Hematopoietic multipotent progenitor cell treated with erythropoietin and hydrocortisone succinate and interleukin-3 and kit ligand, for 17 days (in vitro differentiated cells): ENCODE measurements around the gene PRM2.
"Not testable (repeated sequence)": the region's sequence is repeated elsewhere in the genome, so short reads cannot be mapped to it uniquely, and the experiment has no call there.

Source experiments
- DNase-seq: peaks from one replicate; pipeline ENCODE4 v3.0.0-alpha.2; 2015; ENCODE audit warnings: low spot score

PRM2 gene

DNA sequence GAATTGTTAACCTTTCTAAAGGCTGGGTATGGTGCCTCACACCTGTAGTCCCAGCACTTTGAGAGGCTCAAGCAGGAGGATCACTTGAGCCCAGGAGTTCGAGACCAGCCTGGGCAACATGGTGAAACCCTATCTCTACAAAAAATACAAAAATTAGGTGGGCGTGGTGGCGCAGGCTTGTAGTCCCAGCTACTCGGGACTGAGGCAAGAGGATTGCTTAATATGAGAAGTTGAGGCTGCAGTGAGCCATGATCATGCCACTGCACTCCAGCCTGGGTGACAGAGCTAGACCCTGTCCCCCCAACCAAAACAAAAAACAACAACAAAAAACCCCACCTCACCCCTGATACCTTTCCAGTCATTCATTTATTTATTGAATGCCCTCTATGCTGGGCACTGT lies 13.4 kb upstream of the PRM2 start:
- DNase-seq, result not testable (repeated sequence)

GRCh38 chr16:11289202-11289601 lies 12.9 kb upstream of the PRM2 start:
- DNase-seq, result no peak

- no peak for DNase-seq
Measured at GRCh38 chr16:11285842-11286241, 9.6 kb upstream of the PRM2 start.

DNA sequence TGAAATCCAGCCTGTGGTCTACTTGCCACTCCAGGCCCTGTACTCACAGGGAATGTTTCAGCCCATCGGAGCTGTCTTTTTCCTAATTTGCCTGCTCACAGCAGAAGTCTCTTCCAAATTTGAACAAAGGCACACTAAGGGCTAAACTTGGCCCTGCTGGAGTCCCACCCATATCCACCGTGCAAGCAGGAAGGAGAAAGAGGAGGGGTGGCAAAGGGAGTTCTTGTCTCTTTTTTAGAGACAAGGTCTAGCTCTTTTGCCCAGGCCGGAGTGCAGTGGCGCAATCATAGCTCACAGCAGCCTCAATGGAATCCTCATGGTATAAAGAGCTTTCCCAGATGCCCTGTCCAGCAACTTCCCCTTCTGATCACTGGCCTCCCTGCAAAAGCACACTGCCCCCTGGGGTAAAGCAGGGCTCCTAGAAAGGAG lies 7.6 kb upstream of the PRM2 start:
- no peak for DNase-seq

- DNase-seq, result no peak
Measured at GRCh38 chr16:11280616-11281522, 4.6 kb upstream of the PRM2 start, which contains the start of gene PRM1. Gene PRM1 (minus strand): TSS chr16:11281330. CDS start chr16:11281238, 92 bp downstream.

DNA sequence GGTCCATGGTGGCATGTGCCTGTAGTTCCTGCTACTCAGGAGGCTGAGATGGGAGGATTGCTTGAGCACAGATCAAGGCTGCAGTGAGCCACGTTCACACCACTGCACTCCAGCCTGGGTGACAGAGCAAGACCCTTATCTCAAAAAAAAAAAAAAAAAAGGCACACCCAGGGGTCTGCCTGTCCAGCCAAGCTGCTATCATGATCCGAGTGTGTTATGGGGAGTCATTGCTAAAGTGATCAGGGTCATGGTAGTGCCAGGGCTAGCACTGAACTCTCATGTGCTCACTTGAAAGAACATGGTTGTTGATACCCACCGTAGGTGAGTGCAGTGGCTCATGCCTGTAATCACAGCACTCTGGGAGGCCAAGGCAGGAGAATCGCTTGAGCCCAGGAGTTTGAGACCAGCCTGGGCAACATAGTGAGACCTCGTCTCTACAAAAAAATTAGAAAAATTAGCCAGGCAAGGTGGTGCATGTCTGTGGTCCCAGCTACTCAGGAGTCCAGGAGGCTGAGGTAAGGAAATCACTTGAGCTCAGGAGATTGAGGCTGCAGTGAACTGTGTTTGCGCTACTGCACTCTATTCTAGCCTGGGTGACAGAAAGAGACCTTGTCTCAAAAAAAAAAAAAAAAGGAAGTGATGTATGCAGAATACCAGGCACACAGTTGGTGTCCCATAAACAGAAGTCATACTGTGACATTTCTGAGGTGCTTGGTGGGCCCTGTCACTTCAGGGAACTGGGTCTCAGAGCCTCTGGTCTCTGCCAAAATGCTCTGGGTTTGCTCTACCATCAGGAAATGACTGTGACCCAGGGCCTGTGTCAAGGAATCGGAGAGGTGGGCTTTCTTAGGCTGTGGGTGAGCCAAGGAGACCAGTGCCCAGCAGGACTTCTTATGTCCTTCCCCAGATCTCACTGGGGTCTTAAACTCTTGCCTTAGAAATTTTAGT lies 2.7 kb upstream of the PRM2 start:
- no peak for DNase-seq

DNA sequence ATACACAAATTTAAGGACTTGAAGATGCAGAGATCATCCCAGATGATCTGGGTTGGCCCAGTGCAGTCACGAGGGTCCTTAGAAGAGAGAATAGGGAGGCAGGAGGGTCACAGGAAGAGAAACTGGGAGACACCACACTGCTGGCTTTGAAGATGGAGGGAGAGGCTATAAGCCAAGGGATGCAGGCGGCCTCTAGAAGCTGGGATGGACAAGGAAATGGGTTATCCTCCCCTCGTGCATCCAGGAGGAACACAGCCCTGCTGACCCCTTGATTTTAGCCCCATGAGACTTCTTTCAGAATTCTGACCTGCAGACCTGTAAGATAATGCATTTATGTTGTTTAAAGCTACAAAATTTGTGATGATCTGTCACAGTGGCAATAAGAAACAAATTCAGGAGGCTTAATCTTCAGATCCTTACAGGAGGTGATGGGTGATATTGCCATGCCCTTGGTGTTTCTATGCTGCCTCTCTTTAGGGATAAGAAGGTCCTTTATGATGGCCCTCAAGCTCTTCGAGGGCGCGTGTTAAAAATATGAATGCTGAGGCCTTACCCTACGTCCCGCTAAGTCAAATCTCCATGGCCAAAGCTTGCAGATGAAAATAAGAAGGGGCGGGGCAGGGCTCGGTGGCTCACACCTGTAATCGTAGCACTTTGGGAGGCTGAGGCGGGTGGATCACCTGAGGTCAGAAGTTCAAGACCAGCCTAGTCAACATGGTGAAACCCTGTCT lies 1.5 kb upstream of the PRM2 start:
- DNase-seq, result no peak

- DNase-seq, result no peak
Measured at GRCh38 chr16:11276896-11277593, 765 bp upstream of the PRM2 start.

DNA sequence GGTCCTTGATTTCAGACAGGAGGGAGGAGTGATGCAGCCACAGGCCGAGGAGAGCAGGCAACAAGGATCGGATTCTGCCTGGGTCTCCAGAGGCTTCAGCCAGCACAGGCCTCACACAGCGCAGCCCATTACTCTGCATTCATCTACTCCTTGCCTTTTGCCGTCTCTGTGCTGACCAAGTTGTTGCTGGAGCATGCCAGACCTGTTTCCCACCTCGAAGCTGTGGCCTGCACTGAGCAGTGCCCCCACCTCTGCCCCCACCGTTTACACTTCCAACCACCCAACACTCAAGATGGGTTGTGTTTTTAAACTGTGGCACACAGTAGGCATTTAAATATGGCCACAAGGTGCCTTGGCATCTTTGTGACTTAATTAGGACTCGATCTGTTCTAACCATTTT lies 1.3 kb downstream of the PRM2 start:
- no peak for DNase-seq

DNA sequence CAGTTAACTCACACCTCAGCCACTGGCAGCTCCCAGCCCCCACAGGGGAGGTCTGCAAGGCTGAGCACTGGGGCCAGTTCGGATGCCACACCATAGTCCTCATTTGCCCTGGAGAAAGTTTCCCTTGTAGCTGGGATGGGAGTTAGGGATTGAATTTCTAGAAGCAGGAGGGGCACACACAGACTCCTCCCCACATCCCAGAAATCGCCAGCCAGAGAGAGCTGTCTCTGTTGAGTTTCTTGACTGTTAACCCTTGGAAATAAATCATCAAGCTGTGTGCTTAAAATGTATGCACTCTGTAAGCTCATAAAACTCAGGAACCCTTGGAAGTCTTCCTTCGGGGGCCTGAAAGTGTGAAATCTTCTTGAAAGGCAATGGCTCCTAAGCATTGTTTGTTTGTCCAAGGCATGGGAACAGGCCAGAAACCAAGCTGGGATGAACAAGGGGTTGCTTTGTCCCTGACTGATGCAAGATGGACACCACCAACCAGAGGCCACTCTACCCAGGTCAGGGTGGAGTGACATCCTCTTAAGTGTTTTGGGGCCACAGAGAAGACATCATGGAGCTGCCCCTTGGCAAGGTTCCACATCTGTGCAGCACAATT lies 2.5 kb downstream of the PRM2 start:
- no peak for DNase-seq

- DNase-seq, result no peak
Measured at GRCh38 chr16:11272921-11273720, 3.2 kb downstream of the PRM2 start, which contains the start of gene PRM3. Gene PRM3 (minus strand): TSS chr16:11273629. CDS start chr16:11273595, 34 bp downstream.

DNA sequence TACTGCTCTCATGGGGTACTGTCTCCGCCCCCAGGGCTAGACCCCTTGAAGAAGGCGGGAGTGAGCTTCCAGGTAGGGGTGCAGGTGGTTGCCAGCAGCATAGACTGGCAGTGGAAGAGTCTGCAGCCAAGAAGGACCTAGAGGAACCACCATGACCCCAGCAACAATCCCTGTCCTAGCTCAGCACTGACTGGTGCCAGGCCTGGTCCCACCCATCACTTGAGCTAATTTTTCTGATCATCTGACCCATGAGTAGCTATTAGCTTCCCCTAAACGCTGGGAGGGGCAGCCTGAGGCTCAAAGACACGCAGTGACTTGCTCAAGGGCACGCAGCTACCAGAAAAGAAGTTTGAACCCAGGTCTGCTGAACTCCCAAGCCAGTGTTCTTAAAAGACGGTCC lies 3.8 kb downstream of the PRM2 start:
- DNase-seq, result no peak

- no peak for DNase-seq
Measured at GRCh38 chr16:11271610-11272009, 4.7 kb downstream of the PRM2 start.

DNA sequence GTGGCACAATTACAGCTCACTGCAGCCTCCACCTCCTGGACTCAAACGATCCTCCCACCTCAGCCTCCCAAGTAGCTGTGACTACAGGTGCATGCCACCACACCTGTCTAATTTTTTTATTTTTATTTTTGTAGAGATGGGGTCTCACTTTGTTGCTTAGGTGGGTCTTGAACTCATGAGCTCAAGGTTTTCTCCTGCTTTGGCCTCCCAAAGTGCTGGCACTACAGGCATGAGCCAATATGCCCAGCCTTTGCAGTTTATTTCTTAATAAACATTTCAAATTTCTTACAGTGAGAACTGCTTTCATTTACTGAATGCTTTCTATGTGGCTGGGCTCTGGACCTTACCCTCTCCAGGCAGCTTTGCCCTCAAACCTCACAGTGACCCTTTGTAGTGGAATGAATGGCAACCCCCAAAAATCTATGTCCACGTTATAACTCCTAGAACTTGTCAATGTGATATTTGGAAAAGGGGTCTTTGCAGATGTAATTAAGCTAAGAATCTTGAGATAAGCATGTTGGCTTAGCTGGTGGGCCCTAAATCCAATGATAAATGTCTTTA lies 5.6 kb downstream of the PRM2 start:
- no peak for DNase-seq

DNA sequence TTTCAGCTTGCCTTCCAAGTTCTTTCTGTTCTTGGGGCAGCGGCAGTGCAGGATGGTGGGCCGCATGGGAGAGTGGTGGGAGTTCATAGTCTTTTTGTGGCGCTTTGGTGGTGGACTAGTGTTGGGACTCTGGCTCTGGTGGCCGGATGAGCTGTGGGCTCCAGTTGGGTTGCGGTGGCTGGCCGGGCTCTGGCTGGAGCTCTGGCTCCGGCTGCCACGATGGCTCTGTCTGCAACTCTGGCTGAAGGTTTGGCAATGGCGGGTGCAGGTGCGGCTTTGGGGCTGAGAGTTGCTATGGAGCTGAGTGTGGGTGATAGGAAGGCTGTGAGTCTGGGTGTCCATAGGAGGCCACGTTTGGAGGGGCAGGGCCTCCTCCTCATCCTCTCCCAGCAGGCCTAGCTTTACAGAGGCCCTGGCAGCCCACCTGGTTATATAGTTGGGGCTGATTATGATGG lies 7.3 kb downstream of the PRM2 start, which contains the start of gene TNP2:
Gene TNP2, minus strand, starts transcription at position 405 of the 455 bp plus-strand sequence. Its CDS starts 63 bp downstream, at position 342.
- DNase-seq, result no peak

- DNase-seq, result no peak
Measured at GRCh38 chr16:11265124-11265523, 11.2 kb downstream of the PRM2 start.

- no peak for DNase-seq
Measured at GRCh38 chr16:11264155-11264832, 12.0 kb downstream of the PRM2 start.

DNA sequence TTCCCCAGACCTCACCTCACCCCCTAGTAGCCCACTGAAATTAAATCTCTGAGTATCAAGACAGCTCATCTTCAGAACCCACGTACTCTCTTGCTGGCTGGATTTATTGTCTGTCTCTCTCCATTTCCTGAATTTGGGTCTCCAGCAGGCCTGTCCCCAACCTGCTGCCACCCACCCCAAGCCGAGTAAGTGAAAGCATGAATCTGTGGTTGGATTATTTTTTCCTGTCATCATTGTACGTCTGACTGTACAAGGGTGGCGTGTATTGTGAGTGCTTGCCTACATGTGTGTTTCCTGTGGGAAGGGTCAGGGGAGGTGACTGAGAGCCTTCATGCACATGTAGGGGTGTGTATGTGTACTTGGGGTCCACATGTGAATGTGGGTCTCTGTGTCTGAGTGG lies 12.5 kb downstream of the PRM2 start:
- DNase-seq, result no peak

DNA sequence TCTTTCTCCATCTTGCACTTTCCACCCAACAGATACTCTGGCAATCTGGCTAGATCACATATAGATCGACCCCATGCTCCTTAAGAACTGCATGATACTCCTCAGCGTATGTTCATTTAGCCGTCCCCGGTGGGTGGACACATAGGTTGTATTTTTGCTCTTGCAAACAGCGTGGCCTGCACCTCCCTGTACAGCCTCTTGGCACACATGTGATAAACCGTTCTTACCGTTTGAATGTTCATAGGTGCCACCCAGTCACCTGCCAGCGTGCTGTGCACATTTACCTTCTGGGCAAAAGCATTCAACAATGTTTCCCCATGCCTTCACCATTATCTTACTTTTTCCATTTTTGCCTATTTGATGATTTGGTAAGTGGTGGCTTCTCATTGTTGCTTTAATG lies 13.4 kb downstream of the PRM2 start:
- no peak for DNase-seq
